Loucy (cell line): Measurements from ENCODE around the gene PM20D1.

Experiments
- CTCF ChIP-seq: fragments of 200-600 bp; sonication (generic); conservative IDR thresholded peaks from 2 replicates; pipeline ENCODE4 v1.5.1; 2014; ENCODE audit warnings: mild to moderate bottlenecking, antibody characterized with exemption, low read length
- EZH2phosphoT487 ChIP-seq: fragments of 200-600 bp; IDR thresholded peaks from 2 replicates; pipeline ENCODE4 v1.6.1; 2018; ENCODE audit warnings: antibody characterized with exemption, mild to moderate bottlenecking, moderate library complexity, borderline replicate concordance

- TF ChIP-seq CTCF (no peak), EZH2phosphoT487 (no peak)
Observed at GRCh38 chr1:205856433-205856832, 6.5 kb upstream of the PM20D1 start.
